Measurements from ENCODE around the gene MARCHF4. TPM values are rescaled to one million over a fixed set of nuclear protein-coding genes. Genes with fewer than 3 reads are reported as not detected.

Gene MARCHF4
- total RNA-seq, 2 donors from 2014 or later: 0.44 to 0.58 TPM

- Histone ChIP-seq H3K9me3 (no peaks in the 10 kb centered on the region), H3K4me3 (no peak overlapping the region), H3K4me1 (no peaks in the 10 kb centered on the region), H3K36me3 (no peaks in the 10 kb centered on the region), H3K27me3 (no peaks in the 10 kb centered on the region), H3K27ac (no peak overlapping the region), H3K9ac (ENCODE audit: low read depth in 2 of 2, low read length in 2 of 2) (no peak overlapping the region)
- intact Hi-C loops (cut with DNase I): no loop called here
- TF ChIP-seq CTCF (IDR thresholded peaks at IDR 0.05): no peak
- no peak for DNase-seq
Measured at GRCh38 chr2:216399621-216400020, 27.3 kb upstream of the MARCHF4 start.

GRCh38 chr2:216394881-216395280, 22.6 kb upstream of the MARCHF4 start:
- no peak for TF ChIP-seq CTCF (IDR thresholded peaks at IDR 0.05)
- Histone ChIP-seq H3K9me3 (no peaks in the 10 kb centered on the region), H3K27ac (no peak overlapping the region), H3K9ac (ENCODE audit: low read depth in 2 of 2, low read length in 2 of 2) (no peak overlapping the region), H3K36me3 (no peaks in the 10 kb centered on the region), H3K4me1 (no peaks in the 10 kb centered on the region), H3K4me3 (no peak overlapping the region), H3K27me3 (no peaks in the 10 kb centered on the region)
- intact Hi-C loops (cut with DNase I): no loop called here
- no peak for DNase-seq

- no peaks in the 10 kb centered on the region for H3K9me3 ChIP-seq
- intact Hi-C loops (cut with DNase I): no loop called here
Measured at GRCh38 chr2:216392945-216393840, 20.9 kb upstream of the MARCHF4 start.

GRCh38 chr2:216392018-216392562, 19.8 kb upstream of the MARCHF4 start:
- H3K27me3 ChIP-seq: no peaks in the 10 kb centered on the region
- H3K27ac ChIP-seq: no peak overlapping the region
- no peak overlapping the region for H3K4me3 ChIP-seq
- no peaks in the 10 kb centered on the region for H3K9me3 ChIP-seq
- TF ChIP-seq CTCF (IDR thresholded peaks at IDR 0.05): no peak
- no peaks in the 10 kb centered on the region for H3K4me1 ChIP-seq
- no peak overlapping the region for H3K9ac ChIP-seq (ENCODE audit: low read depth in 2 of 2, low read length in 2 of 2)
- intact Hi-C loops (cut with DNase I): no loop called here
- DNase-seq: no peak
- H3K36me3 ChIP-seq: no peaks in the 10 kb centered on the region

More at GRCh38 chr2:216392945-216393840, 20.9 kb upstream of the MARCHF4 start:
- Histone ChIP-seq H3K27ac (no peak overlapping the region), H3K36me3 (no peaks in the 10 kb centered on the region), H3K9ac (ENCODE audit: low read depth in 2 of 2, low read length in 2 of 2) (no peak overlapping the region), H3K4me3 (no peak overlapping the region), H3K4me1 (no peaks in the 10 kb centered on the region), H3K27me3 (no peaks in the 10 kb centered on the region)
- no peak for TF ChIP-seq CTCF (IDR thresholded peaks at IDR 0.05)
- no peak for DNase-seq

GRCh38 chr2:216391401-216391800, 19.1 kb upstream of the MARCHF4 start:
- Histone ChIP-seq H3K4me3 (no peak overlapping the region), H3K27me3 (no peaks in the 10 kb centered on the region), H3K27ac (no peak overlapping the region), H3K9me3 (no peaks in the 10 kb centered on the region), H3K9ac (ENCODE audit: low read depth in 2 of 2, low read length in 2 of 2) (no peak overlapping the region), H3K36me3 (no peaks in the 10 kb centered on the region), H3K4me1 (no peaks in the 10 kb centered on the region)
- DNase-seq: no peak
- TF ChIP-seq CTCF (IDR thresholded peaks at IDR 0.05): no peak
- intact Hi-C loops (cut with DNase I): no loop called here

All from colonic mucosa (tissue), 4 donors.